IMR-90 (cell line): ENCODE data around the gene CLDN18. TPM values are rescaled to one million over a fixed set of nuclear protein-coding genes. Genes with fewer than 3 reads are reported as not detected.
A peak's percentile ranks its signal among the peaks of the same experiment; 100 is the strongest.

ENCODE experiments used
- ATAC-seq: fragments of 200-7000 bp; cut with Tn5 transposase; 2 replicates; pipeline ENCODE4 v1.9.1; 2020; ENCODE audit warnings: low read depth, mild to moderate bottlenecking, moderate library complexity
- BruUV-seq: library from RNA; stranded (reverse); fragments of 400-500 nt; replicated peaks from 2 replicates; lab custom pipeline; 2021; lab: Mats Ljungman, UMichigan
- CTCF ChIA-PET: fragments of 300-600 bp; formaldehyde crosslinking; extraction: SDS; loops from one replicate; lab custom pipeline; 2021; ENCODE audit warnings: antibody characterized with exemption; lab: Yijun Ruan, JAX
- POLR2A ChIA-PET: fragments of 300-600 bp; sonication (Branson Sonifier 250); formaldehyde crosslinking; loops from one replicate; lab custom pipeline; 2022; ENCODE audit warnings: antibody characterized with exemption; ENCODE audit not compliant: unreplicated experiment; lab: Charles Lee
- DNase-seq: peaks from one replicate; pipeline ENCODE4 v3.0.0; 2013
- H2AFZ ChIP-seq: replicated peaks from 2 replicates; pipeline ENCODE3; 2013; ENCODE audit warnings: low read length, mild to moderate bottlenecking; ENCODE audit not compliant: poor library complexity
- H2AK5ac ChIP-seq: 2 replicates; pipeline ENCODE4 v1.6.1; 2013; ENCODE audit warnings: low read depth, low read length, inconsistent platforms
- H2AK9ac ChIP-seq: replicated peaks from 2 replicates; pipeline ENCODE3; 2013; ENCODE audit warnings: mild to moderate bottlenecking, low read depth, low read length, moderate library complexity; ENCODE audit not compliant: poor library complexity
- H2BK120ac ChIP-seq: 2 replicates; pipeline ENCODE4 v1.6.1; 2013; ENCODE audit warnings: low read depth, low read length, inconsistent platforms
- H2BK15ac ChIP-seq: 3 replicates; pipeline ENCODE4 v1.6.1; 2013; ENCODE audit warnings: low read depth, low read length, inconsistent platforms
- H2BK20ac ChIP-seq: 2 replicates; pipeline ENCODE4 v1.6.1; 2013; ENCODE audit warnings: low read depth, mild to moderate bottlenecking, inconsistent platforms, low read length, moderate library complexity
- H2BK5ac ChIP-seq: 2 replicates; pipeline ENCODE4 v1.6.1; 2013; ENCODE audit warnings: mild to moderate bottlenecking, low read depth, low read length, inconsistent platforms; ENCODE audit not compliant: poor library complexity, severe bottlenecking
- H3K14ac ChIP-seq: replicated peaks from 2 replicates; pipeline ENCODE4 v1.6.1; 2013; ENCODE audit warnings: low read depth, low read length, inconsistent platforms
- H3K18ac ChIP-seq: 2 replicates; pipeline ENCODE4 v1.6.1; 2013; ENCODE audit warnings: low read depth, low read length, control low read depth
- H3K23ac ChIP-seq: 2 replicates; pipeline ENCODE4 v1.6.1; 2013; ENCODE audit warnings: low read depth, low read length, inconsistent platforms
- H3K27ac ChIP-seq: 2 replicates; pipeline ENCODE4 v1.5.1; 2013; ENCODE audit warnings: mild to moderate bottlenecking, control low read depth, low read length; ENCODE audit not compliant: insufficient read depth
- H3K27me3 ChIP-seq: 2 replicates; pipeline ENCODE4 v1.6.1; 2013; ENCODE audit warnings: low read length; ENCODE audit not compliant: control insufficient read depth, insufficient read depth
- H3K36me3 ChIP-seq: 2 replicates; pipeline ENCODE4 v1.6.1; 2013; ENCODE audit warnings: low read length, mixed read lengths; ENCODE audit not compliant: control insufficient read depth, insufficient read depth
- H3K4ac ChIP-seq: 2 replicates; pipeline ENCODE4 v1.6.1; 2013; ENCODE audit warnings: low read depth, low read length, inconsistent platforms
- H3K4me1 ChIP-seq: 2 replicates; pipeline ENCODE4 v1.6.1; 2013; ENCODE audit warnings: low read length, mixed read lengths; ENCODE audit not compliant: control insufficient read depth, insufficient read depth
- H3K4me2 ChIP-seq: 2 replicates; pipeline ENCODE4 v1.6.1; 2013; ENCODE audit warnings: low read depth, mild to moderate bottlenecking, control low read depth, low read length, moderate library complexity
- H3K4me3 ChIP-seq: 2 replicates; pipeline ENCODE4 v1.5.1; 2013; ENCODE audit warnings: low read depth, mild to moderate bottlenecking, control low read depth, low read length, moderate library complexity; ENCODE audit not compliant: insufficient read depth
- H3K56ac ChIP-seq: 2 replicates; pipeline ENCODE4 v1.6.1; 2013; ENCODE audit warnings: low read length, inconsistent platforms; ENCODE audit not compliant: insufficient read depth; ENCODE audit errors: extremely low read depth
- H3K79me1 ChIP-seq, 2 experiments: 2 replicates each; pipeline ENCODE4 v1.6.1; 2013; ENCODE audit warnings: low read length in 2 of 2, inconsistent platforms in 1 of 2, low read depth in 1 of 2
- H3K9ac ChIP-seq: 2 replicates; pipeline ENCODE4 v1.6.1; 2013; ENCODE audit warnings: low read depth, low read length, control low read depth
- H3K9me1 ChIP-seq: 2 replicates; pipeline ENCODE4 v1.6.1; 2013; ENCODE audit warnings: low read length, inconsistent platforms; ENCODE audit not compliant: insufficient read depth
- H3K9me3 ChIP-seq: 2 replicates; pipeline ENCODE4 v1.6.1; 2013; ENCODE audit warnings: low read length; ENCODE audit not compliant: control insufficient read depth, insufficient read depth
- H4K20me1 ChIP-seq: 2 replicates; pipeline ENCODE4 v1.6.1; 2013; ENCODE audit warnings: low read length, inconsistent platforms; ENCODE audit not compliant: insufficient read depth
- H4K5ac ChIP-seq: 2 replicates; pipeline ENCODE4 v1.6.1; 2013; ENCODE audit warnings: mild to moderate bottlenecking, low read depth, low read length, control low read depth
- H4K8ac ChIP-seq, 2 experiments: 2 replicates each; pipeline ENCODE4 v1.6.1; 2013; ENCODE audit warnings: low read depth in 2 of 2, low read length in 2 of 2, control low read depth in 1 of 2, inconsistent platforms in 1 of 2
- H4K91ac ChIP-seq: 2 replicates; pipeline ENCODE4 v1.6.1; 2013; ENCODE audit warnings: low read depth, low read length, inconsistent platforms; ENCODE audit not compliant: insufficient read depth
- CEBPB ChIP-seq: IDR thresholded peaks from 2 replicates; pipeline ENCODE4 v1.6.1; 2012; ENCODE audit warnings: low read depth, low read length, improper control_type of control experiment
- FOS ChIP-seq: fragments of 150-350 bp; IDR thresholded peaks from 2 replicates; pipeline ENCODE4 v1.6.1; 2016; ENCODE audit warnings: low read depth, low read length
- MXI1 ChIP-seq: IDR thresholded peaks from 2 replicates; pipeline ENCODE4 v1.6.1; 2012; ENCODE audit warnings: low read depth, mild to moderate bottlenecking, low read length, moderate library complexity, borderline replicate concordance
- WGBS, 2 experiments: methylation state at CpG; one replicate each; pipeline versions ENCODE4 v1.1.5 to v1.1.7; 2013; ENCODE audit warnings: missing lambda C conversion rate in 2 of 2; ENCODE audit not compliant: insufficient read length in 1 of 2; ENCODE audit errors: extremely low coverage in 2 of 2; 5-methylcytosine and 5-hydroxymethylcytosine counted together
- dilution Hi-C: fragments of 300-500 bp; cut with HindIII; formaldehyde crosslinking; loops from one replicate; pipeline ENCODE4 v1.14.3; 2018; ENCODE audit warnings: low sequenced_read_pairs; ENCODE audit not compliant: unreplicated experiment
- in situ Hi-C: fragments of 300-500 bp; cut with MboI; formaldehyde crosslinking; loops from 3 replicates; pipeline ENCODE4 v1.14.3; 2019; ENCODE audit warnings: low sequenced_read_pairs, inconsistent platforms, mixed read lengths
- intact Hi-C: fragments of 100-400 bp; cut with micrococcal nuclease; formaldehyde crosslinking; loops from 2 replicates; pipeline ENCODE4 v1.10.0; 2022
- polyA plus RNA-seq, 3 experiments: library from polyadenylated mRNA; depleted of rRNA; stranded (reverse); fragments of >200 nt; gene quantifications; 2 replicates each; pipeline ENCODE4 v1.2.3, GENCODE V29; 2012; ENCODE audit warnings: low replicate concordance in 1 of 3
- total RNA-seq: library from RNA; depleted of rRNA; stranded (reverse); fragments of >200 nt; gene quantifications from 2 replicates; pipeline ENCODE4 v1.2.3, GENCODE V29; 2012

Gene CLDN18
- total and polyA plus RNA-seq, 2 of the 4 experiments (the other 2 are of a cell fraction): not detected

- peaks cover 8% of the 10 kb centered on the region for H3K4me1 ChIP-seq
- intact Hi-C loops: loop anchor here (10.0 kb wide), 1 partner anchor 1007 kb away; no protein-coding TSS in a partner anchor
- H4K20me1 ChIP-seq: no peaks in the 10 kb centered on the region
- no peak overlapping the region for H3K18ac ChIP-seq
- H3K9ac ChIP-seq: no peak overlapping the region
- H2BK15ac ChIP-seq: no peak overlapping the region
- H3K27me3 ChIP-seq: no peaks in the 10 kb centered on the region
- no peak overlapping the region for H3K56ac ChIP-seq
- TF ChIP-seq CEBPB (peak; percentile 13; the same call in 1 of the 2 replicates), MXI1 (no peak), FOS (peak; percentile 68)
- 0 out of 2 replicates have a peak overlapping the region, but pooled peaks have one; percentile 35 for H3K27ac ChIP-seq
- no peak overlapping the region for H4K91ac ChIP-seq
- H2BK5ac ChIP-seq: peak overlapping the region; percentile 60
- peaks cover 2 to 17% of the 10 kb centered on the region in 2 experiments; a peak in 3 of 4 replicates for H3K79me1 ChIP-seq
- no peak overlapping the region for H2AFZ ChIP-seq
- no peak overlapping the region for H4K5ac ChIP-seq
- peak overlapping the region; percentile 26; the same call in 1 of the 2 replicates for H3K4me2 ChIP-seq
- H2BK120ac ChIP-seq: peak overlapping the region; percentile 45; the same call in 1 of the 2 replicates
- dilution Hi-C loops: no loop called here
- H3K4ac ChIP-seq: no peak overlapping the region
- in situ Hi-C loops: no loop called here
- WGBS, 2 experiments: no CpG with 5 or more reads among the region's 2 CpGs
- POLR2A ChIA-PET: no interaction called here
- H2AK5ac ChIP-seq: no peak overlapping the region
- H3K9me3 ChIP-seq: no peaks in the 10 kb centered on the region
- no peaks in the 10 kb centered on the region; the same call in 1 of the 2 replicates for H3K36me3 ChIP-seq
- H3K4me3 ChIP-seq: no peak overlapping the region
- CTCF ChIA-PET: interaction anchor here (0.7 to 4.0 kb wide), 3 partner anchors 10 to 132 kb away, joined by 3 to 15 read pairs (median 3); no protein-coding TSS in a partner anchor
- no peak overlapping the region for H3K23ac ChIP-seq
- peaks cover 6% of the 10 kb centered on the region; the same call in 1 of the 2 replicates for H3K9me1 ChIP-seq
- peak; percentile 89 for DNase-seq
- ATAC-seq: peak; percentile 82
- H2BK20ac ChIP-seq: no peak overlapping the region
- H2AK9ac ChIP-seq: no peak overlapping the region
- peak overlapping the region; percentile 46; the same call in 1 of the 2 replicates for H3K14ac ChIP-seq
- BruUV-seq: no TSS peak
- no peak overlapping the region for H4K8ac ChIP-seq
Observed at GRCh38 chr3:138042043-138042442, 32.1 kb downstream of the CLDN18 start.
